ENCODE measurements around the gene CABLES1.
"Not testable (repeated sequence)": the region's sequence is repeated elsewhere in the genome, so short reads cannot be mapped to it uniquely, and the experiment has no call there.

CABLES1 gene

DNA sequence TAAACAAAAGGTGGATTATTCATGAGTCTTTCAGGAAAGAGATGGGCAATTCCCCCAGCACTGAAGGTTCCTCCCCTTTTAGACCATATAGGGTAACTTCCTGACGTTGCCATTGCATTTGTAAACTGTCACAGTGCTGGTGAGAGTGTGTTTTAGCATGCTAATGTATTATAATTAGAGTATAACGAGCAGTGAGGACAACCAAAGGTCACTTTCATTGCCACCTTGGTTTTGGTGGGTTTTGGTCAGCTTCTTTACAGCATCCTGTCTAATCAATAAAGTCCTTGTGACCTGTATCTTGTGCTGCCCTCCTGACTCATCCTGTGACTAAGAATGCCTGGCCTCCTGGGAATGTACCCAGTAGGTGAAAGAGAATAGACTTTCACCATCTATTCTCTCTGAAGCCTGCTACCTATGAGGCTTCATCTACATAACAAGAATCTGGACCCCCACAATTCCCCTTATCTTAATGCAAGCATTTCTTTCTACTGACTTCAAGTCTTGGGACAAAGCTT, 148.7 kb downstream of the CABLES1 start:
- H3K9ac ChIP-seq (ENCODE audit: low read length), result peak overlapping the region; percentile 73
- H3K9me3 ChIP-seq (ENCODE audit: control insufficient read depth, insufficient read depth, low read depth, low read length), result no peaks in the 10 kb centered on the region; the same call in 1 of the 2 replicates
- no peak overlapping the region for H3K4me3 ChIP-seq (ENCODE audit: low read depth, low read length)
- H3K27ac ChIP-seq (ENCODE audit: low read depth, low read length), result peak overlapping the region; percentile 97
- H3K36me3 ChIP-seq (ENCODE audit: control insufficient read depth, insufficient read depth, low read length), result no peaks in the 10 kb centered on the region
- H3K4me1 ChIP-seq (ENCODE audit: control insufficient read depth, insufficient read depth, low read length), result peaks cover 44% of the 10 kb centered on the region
- H3K27me3 ChIP-seq (ENCODE audit: control insufficient read depth, insufficient read depth, low read length), result no peaks in the 10 kb centered on the region

DNA sequence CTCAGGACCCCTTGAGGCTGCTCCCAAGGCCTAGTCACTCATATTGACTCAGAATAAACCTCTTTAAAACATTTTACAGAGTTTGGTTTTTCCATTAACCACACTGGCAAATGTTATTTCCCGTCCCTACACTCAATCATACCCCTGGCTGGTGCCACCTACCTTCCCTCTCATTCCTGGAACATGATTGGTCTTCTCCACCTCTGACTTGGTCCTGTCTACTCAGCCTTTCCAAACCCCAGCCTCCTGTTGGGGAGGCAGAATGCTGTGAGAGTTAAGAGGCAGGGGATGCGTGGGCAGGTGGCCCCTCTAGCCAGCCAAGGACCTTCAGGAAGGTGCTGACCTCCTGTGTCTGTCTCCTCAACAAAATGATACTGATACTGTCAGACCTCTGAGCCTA, 149.3 kb downstream of the CABLES1 start:
- H3K9ac ChIP-seq (ENCODE audit: low read length), result peak overlapping the region; percentile 73
- peak overlapping the region; percentile 97 for H3K27ac ChIP-seq (ENCODE audit: low read depth, low read length)
- no peaks in the 10 kb centered on the region for H3K36me3 ChIP-seq (ENCODE audit: control insufficient read depth, insufficient read depth, low read length)
- no peaks in the 10 kb centered on the region for H3K9me3 ChIP-seq (ENCODE audit: control insufficient read depth, insufficient read depth, low read depth, low read length)
- H3K27me3 ChIP-seq (ENCODE audit: control insufficient read depth, insufficient read depth, low read length), result no peaks in the 10 kb centered on the region
- H3K4me1 ChIP-seq (ENCODE audit: control insufficient read depth, insufficient read depth, low read length), result peaks cover 44% of the 10 kb centered on the region
- peak overlapping the region; percentile 20; the same call in 1 of the 2 replicates for H3K4me3 ChIP-seq (ENCODE audit: low read depth, low read length)

DNA sequence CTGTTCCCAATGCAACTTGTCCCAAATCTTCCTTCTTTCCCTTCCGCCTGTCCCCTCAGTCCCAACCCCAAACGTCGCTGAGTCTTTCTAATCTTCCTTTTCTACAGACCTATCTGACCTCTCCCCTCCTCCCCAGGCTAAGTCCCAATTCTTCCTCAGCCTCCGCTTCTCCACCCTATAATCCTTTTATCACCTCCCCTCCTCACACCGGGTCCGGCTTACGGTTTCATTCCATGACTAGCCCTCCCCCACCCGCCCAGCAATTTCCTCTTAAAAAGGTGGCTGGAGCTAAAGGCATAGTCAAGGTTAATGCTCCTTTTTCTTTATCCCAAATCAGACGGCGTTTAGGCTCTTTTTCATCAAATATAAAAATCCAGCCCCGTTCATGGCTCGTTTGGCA, 150.3 kb downstream of the CABLES1 start:
- not testable (repeated sequence) for H3K27me3 ChIP-seq (ENCODE audit: control insufficient read depth, insufficient read depth, low read length); H3K36me3 ChIP-seq (ENCODE audit: control insufficient read depth, insufficient read depth, low read length); H3K4me3 ChIP-seq (ENCODE audit: low read depth, low read length); H3K9me3 ChIP-seq (ENCODE audit: control insufficient read depth, insufficient read depth, low read depth, low read length)
- Histone ChIP-seq H3K4me1 (ENCODE audit: control insufficient read depth, insufficient read depth, low read length) (peaks cover 49% of the 10 kb centered on the region), H3K9ac (ENCODE audit: low read length) (peak overlapping the region; percentile 12), H3K27ac (ENCODE audit: low read depth, low read length) (peak overlapping the region; percentile 97; the same call in 1 of the 2 replicates)

DNA sequence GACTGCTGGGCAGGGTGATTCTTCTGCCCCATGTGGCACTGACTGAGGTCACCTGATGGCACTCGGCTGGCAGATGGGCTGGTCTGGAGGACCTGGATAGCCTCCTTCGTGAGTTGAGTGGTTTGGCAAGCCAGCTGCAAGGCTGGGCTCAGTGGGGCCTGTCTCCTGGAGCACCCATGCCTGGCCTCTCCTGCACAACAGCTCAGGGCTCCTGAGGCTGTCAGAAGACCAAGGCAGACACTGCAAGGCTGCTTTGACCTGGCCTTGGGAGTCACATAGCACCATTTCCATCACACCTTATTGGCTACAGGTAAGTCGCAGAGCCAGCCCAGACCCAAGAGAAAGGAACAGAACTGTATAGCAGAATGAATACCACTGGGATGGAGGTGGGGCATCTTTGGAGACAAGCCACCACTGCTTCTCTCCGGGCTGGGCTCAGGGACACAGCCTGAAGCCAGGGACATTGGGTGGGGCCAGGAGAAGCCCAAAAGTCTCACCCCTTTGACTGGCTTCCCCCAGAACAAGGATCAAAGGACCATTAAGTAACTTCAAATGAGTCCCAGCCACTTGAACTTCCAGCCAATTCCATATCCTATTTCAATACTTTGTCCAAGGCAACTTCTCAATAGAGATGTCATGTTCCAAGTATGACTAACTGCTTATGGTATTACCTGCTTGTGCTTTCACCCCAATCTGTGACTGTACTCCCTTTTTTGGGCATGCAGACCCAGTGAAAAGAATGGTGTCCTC, 156.3 kb downstream of the CABLES1 start:
- no peaks in the 10 kb centered on the region for H3K27me3 ChIP-seq (ENCODE audit: control insufficient read depth, insufficient read depth, low read length)
- H3K27ac ChIP-seq (ENCODE audit: low read depth, low read length), result no peak overlapping the region
- no peaks in the 10 kb centered on the region for H3K36me3 ChIP-seq (ENCODE audit: control insufficient read depth, insufficient read depth, low read length)
- peaks cover 14% of the 10 kb centered on the region for H3K4me1 ChIP-seq (ENCODE audit: control insufficient read depth, insufficient read depth, low read length)
- no peak overlapping the region for H3K4me3 ChIP-seq (ENCODE audit: low read depth, low read length)
- no peak overlapping the region for H3K9ac ChIP-seq (ENCODE audit: low read length)
- no peaks in the 10 kb centered on the region for H3K9me3 ChIP-seq (ENCODE audit: control insufficient read depth, insufficient read depth, low read depth, low read length)

DNA sequence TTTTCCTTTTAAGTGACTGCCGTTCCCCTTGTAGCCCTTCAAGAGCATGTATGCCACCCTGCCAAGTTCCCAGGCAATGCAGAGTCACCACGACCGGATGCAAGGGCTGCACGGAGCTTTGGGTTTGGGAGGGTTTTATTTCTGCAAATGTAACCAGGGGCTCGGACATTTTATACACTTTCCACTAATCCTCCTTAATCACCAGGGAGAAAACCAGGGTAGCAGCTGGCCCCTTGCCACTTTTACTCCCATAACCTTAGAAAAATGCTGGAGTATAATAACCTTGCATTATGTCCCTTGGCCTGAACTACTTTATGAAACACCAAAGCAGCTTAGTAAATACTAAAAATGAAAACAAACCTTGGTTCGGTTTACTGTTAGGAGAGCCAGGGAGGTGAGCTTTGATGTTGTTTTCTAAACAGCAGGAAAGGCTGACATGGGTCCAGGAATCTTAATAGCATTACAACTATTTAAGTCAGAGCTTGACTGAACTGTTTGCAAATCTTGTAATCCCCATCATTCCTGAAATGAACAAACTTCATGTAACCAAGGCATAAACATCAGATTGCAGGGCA, 165.0 kb downstream of the CABLES1 start:
- no peak overlapping the region for H3K9ac ChIP-seq (ENCODE audit: low read length)
- H3K27me3 ChIP-seq (ENCODE audit: control insufficient read depth, insufficient read depth, low read length), result no peaks in the 10 kb centered on the region
- no peak overlapping the region for H3K27ac ChIP-seq (ENCODE audit: low read depth, low read length)
- no peaks in the 10 kb centered on the region for H3K36me3 ChIP-seq (ENCODE audit: control insufficient read depth, insufficient read depth, low read length)
- no peak overlapping the region for H3K4me3 ChIP-seq (ENCODE audit: low read depth, low read length)
- H3K4me1 ChIP-seq (ENCODE audit: control insufficient read depth, insufficient read depth, low read length), result peaks cover 11% of the 10 kb centered on the region; the same call in 1 of the 2 replicates
- no peaks in the 10 kb centered on the region for H3K9me3 ChIP-seq (ENCODE audit: control insufficient read depth, insufficient read depth, low read depth, low read length)

DNA sequence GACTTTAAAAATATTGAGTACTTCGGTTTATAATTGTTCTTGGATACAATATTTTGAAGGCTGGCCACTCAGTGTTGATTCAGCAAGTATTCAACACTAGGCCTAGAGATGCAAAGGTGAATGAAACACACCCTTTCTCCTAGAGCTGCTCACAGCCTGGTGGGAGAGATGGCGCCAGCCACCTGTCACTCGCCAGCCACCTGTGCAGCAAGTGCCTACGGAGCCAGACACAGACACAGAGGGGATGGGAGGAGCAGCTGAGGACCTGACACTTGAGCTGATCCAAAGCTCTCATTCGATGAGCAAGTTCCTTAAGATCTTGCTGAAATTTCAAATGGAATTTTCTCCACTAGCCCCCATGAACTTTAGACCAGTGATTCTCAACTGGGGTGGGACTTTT, 166.7 kb downstream of the CABLES1 start:
- no peaks in the 10 kb centered on the region for H3K36me3 ChIP-seq (ENCODE audit: control insufficient read depth, insufficient read depth, low read length)
- no peaks in the 10 kb centered on the region for H3K9me3 ChIP-seq (ENCODE audit: control insufficient read depth, insufficient read depth, low read depth, low read length)
- no peak overlapping the region for H3K27ac ChIP-seq (ENCODE audit: low read depth, low read length)
- peaks cover 11% of the 10 kb centered on the region; the same call in 1 of the 2 replicates for H3K4me1 ChIP-seq (ENCODE audit: control insufficient read depth, insufficient read depth, low read length)
- no peak overlapping the region for H3K4me3 ChIP-seq (ENCODE audit: low read depth, low read length)
- no peak overlapping the region for H3K9ac ChIP-seq (ENCODE audit: low read length)
- H3K27me3 ChIP-seq (ENCODE audit: control insufficient read depth, insufficient read depth, low read length), result no peaks in the 10 kb centered on the region

DNA sequence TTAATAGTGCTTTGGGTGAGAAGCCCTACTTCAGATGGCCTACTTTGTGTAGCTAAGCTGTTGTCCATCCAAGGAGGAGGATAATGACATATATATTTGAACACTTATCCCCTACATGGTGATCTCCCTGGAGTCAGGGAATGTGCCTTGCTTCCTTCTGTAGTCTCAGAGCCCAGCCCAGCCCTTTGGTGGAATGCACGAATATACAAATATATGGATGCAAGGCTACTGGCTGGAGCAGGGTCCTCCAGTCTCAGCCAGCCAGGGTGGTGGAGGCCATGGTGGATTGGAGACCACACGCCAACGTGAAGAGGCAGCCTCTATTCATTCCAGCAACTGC, 167.2 kb downstream of the CABLES1 start:
- Histone ChIP-seq H3K9me3 (ENCODE audit: control insufficient read depth, insufficient read depth, low read depth, low read length) (no peaks in the 10 kb centered on the region), H3K4me3 (ENCODE audit: low read depth, low read length) (no peak overlapping the region), H3K27me3 (ENCODE audit: control insufficient read depth, insufficient read depth, low read length) (no peaks in the 10 kb centered on the region), H3K27ac (ENCODE audit: low read depth, low read length) (no peak overlapping the region), H3K36me3 (ENCODE audit: control insufficient read depth, insufficient read depth, low read length) (no peaks in the 10 kb centered on the region), H3K9ac (ENCODE audit: low read length) (no peak overlapping the region), H3K4me1 (ENCODE audit: control insufficient read depth, insufficient read depth, low read length) (peaks cover 11% of the 10 kb centered on the region; the same call in 1 of the 2 replicates)

DNA sequence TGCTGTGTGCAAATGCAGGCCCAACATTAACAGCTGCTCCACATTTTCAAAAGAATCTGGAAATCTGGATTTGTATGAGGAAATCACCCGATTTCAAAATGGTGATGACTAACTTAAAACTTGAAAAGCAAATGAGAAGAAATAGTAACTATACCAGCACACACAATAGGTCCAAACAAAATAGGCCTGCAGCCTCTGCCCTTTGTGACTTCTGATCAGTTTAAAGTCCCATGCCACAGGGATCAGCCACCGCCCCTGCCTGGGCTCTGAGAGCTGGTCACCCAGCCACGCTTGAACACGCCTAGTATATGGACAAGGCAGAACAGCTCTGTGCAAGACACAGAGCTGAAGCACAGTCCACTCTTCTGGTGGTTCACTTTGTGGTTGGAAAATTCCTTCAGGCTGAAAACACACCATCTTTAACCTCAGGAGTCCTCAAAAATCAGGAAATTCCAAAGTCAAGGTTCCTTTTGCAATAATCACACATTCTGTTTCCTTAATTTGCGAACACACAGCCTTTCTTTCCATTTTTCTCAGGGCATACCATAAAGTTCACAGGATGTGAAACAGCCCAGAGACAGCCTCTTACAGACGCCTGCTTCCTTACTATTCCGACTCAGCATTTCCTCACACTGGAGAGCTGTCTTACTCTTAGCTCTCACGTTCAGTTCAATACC, 167.7 kb downstream of the CABLES1 start:
- H3K9ac ChIP-seq (ENCODE audit: low read length), result no peak overlapping the region

DNA sequence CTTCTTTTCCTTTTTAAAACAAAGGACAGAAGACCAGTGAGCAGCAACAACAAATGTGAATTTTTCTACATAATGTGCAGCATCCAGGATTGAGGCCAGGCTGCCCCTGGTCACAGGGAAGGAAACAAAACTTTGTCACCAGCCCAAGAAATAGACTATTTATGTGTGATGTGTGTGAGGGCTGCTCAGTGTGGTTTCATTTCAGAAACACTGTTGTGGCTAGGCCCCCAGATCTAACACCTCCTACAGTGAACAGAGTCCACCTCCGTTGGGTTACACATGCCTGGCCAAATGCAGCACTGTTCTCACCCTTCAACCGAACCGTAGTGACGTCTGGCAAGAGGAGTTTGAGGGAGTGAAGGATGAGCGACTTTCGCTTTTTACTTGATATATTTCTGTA, 171.5 kb downstream of the CABLES1 start:
- Histone ChIP-seq H3K27me3 (ENCODE audit: control insufficient read depth, insufficient read depth, low read length) (no peaks in the 10 kb centered on the region), H3K4me1 (ENCODE audit: control insufficient read depth, insufficient read depth, low read length) (peaks cover 20% of the 10 kb centered on the region; the same call in 1 of the 2 replicates), H3K9ac (ENCODE audit: low read length) (no peak overlapping the region), H3K9me3 (ENCODE audit: control insufficient read depth, insufficient read depth, low read depth, low read length) (no peaks in the 10 kb centered on the region), H3K27ac (ENCODE audit: low read depth, low read length) (no peak overlapping the region), H3K36me3 (ENCODE audit: control insufficient read depth, insufficient read depth, low read length) (no peaks in the 10 kb centered on the region), H3K4me3 (ENCODE audit: low read depth, low read length) (no peak overlapping the region)

More for the DNA sequence above, 167.7 kb downstream of the CABLES1 start:
- no peaks in the 10 kb centered on the region for H3K36me3 ChIP-seq (ENCODE audit: control insufficient read depth, insufficient read depth, low read length)
- H3K27me3 ChIP-seq (ENCODE audit: control insufficient read depth, insufficient read depth, low read length), result no peaks in the 10 kb centered on the region
- H3K27ac ChIP-seq (ENCODE audit: low read depth, low read length), result no peak overlapping the region
- no peaks in the 10 kb centered on the region for H3K9me3 ChIP-seq (ENCODE audit: control insufficient read depth, insufficient read depth, low read depth, low read length)
- no peak overlapping the region for H3K4me3 ChIP-seq (ENCODE audit: low read depth, low read length)
- H3K4me1 ChIP-seq (ENCODE audit: control insufficient read depth, insufficient read depth, low read length), result peaks cover 14% of the 10 kb centered on the region; the same call in 1 of the 2 replicates

DNA sequence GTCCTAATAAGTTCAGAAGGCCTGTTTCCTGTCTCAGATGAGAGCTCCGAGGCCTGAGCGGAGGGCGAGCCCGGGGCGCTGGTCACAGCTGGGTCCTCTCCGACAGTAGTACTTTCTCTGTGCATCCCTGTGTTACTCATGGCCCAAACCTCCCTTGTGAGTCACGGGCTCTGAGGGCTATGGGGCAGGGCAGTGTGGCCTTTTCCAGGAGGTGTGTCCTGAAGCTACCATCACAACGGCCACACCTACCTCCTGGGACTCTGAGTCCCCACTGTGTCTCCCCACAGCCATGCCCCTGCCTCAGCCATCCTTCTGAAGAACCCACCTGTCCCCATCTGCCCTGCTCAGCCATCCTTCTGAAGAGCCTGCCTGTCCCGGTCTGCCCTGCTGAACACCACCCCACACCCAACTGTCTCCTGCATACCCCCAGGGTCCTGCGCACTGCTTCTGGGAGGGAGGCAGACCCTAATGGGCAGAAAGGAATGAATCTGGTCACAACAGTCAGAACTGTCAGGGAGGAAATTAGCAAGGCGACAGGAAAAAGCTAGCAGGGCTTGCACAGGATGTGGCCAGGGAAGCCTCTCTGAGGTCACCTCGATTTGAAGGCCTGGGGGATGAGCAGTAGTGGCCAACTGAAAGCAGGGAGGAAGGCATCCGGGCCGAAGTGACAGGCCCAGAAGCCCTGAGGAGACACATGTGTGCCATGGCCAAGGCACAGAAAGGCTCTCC, 172.4 kb downstream of the CABLES1 start:
- Histone ChIP-seq H3K9me3 (ENCODE audit: control insufficient read depth, insufficient read depth, low read depth, low read length) (no peaks in the 10 kb centered on the region), H3K4me3 (ENCODE audit: low read depth, low read length) (no peak overlapping the region), H3K36me3 (ENCODE audit: control insufficient read depth, insufficient read depth, low read length) (no peaks in the 10 kb centered on the region), H3K27me3 (ENCODE audit: control insufficient read depth, insufficient read depth, low read length) (no peaks in the 10 kb centered on the region), H3K4me1 (ENCODE audit: control insufficient read depth, insufficient read depth, low read length) (peaks cover 15% of the 10 kb centered on the region; the same call in 1 of the 2 replicates), H3K27ac (ENCODE audit: low read depth, low read length) (no peak overlapping the region), H3K9ac (ENCODE audit: low read length) (no peak overlapping the region)
